Measurements from ENCODE around the gene FBXO34.

DNA sequence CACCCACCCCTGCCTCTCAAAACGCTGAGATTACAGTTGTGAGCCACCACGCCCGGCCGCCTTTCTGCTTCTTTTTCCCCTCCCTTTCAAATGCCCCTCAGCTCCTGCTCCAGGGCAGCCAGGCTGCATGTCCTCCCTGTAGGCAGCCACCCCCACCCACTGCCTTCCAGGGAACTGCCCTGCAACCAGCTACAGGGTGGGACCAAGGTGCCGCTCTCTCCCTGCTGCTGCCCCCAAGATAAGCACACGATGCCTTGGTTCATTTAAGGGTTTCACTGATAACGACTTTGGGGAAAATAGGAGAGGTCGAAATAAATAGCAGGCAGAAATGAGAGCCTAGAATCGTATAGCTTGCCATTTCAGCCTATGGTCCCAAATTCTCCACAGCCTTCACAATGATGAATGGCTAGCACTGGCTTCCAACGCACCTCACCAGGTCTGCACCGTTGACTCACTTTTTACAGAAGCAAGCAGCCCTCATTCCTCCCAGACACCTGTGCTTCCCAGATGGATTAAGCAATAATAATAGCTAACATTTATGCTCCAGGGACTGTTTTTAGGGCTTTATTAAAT lies 99.7 kb downstream of the FBXO34 start:
- TF ChIP-seq, protein P1, sequence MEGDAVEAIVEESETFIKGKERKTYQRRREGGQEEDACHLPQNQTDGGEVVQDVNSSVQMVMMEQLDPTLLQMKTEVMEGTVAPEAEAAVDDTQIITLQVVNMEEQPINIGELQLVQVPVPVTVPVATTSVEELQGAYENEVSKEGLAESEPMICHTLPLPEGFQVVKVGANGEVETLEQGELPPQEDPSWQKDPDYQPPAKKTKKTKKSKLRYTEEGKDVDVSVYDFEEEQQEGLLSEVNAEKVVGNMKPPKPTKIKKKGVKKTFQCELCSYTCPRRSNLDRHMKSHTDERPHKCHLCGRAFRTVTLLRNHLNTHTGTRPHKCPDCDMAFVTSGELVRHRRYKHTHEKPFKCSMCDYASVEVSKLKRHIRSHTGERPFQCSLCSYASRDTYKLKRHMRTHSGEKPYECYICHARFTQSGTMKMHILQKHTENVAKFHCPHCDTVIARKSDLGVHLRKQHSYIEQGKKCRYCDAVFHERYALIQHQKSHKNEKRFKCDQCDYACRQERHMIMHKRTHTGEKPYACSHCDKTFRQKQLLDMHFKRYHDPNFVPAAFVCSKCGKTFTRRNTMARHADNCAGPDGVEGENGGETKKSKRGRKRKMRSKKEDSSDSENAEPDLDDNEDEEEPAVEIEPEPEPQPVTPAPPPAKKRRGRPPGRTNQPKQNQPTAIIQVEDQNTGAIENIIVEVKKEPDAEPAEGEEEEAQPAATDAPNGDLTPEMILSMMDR (IDR thresholded peaks at IDR 0.05) = no peak
- no peak for TF ChIP-seq POLR2A (IDR thresholded peaks at IDR 0.05)

Data from thyroid gland (tissue), 4 donors.